Stimulated activated CD8-positive, alpha-beta memory T cell treated with anti-CD3 and anti-CD28 coated beads, Interleukin-12 subunit alpha, Interleukin-12 subunit beta, amount 100 ng/mL, for 1 hour (primary cell): ENCODE measurements around the gene ROBO1.

ENCODE experiments used
- DNase-seq: peaks from one replicate; pipeline ENCODE4 v3.0.0-alpha.2; 2020; ENCODE audit warnings: low read depth

ROBO1 gene

DNA sequence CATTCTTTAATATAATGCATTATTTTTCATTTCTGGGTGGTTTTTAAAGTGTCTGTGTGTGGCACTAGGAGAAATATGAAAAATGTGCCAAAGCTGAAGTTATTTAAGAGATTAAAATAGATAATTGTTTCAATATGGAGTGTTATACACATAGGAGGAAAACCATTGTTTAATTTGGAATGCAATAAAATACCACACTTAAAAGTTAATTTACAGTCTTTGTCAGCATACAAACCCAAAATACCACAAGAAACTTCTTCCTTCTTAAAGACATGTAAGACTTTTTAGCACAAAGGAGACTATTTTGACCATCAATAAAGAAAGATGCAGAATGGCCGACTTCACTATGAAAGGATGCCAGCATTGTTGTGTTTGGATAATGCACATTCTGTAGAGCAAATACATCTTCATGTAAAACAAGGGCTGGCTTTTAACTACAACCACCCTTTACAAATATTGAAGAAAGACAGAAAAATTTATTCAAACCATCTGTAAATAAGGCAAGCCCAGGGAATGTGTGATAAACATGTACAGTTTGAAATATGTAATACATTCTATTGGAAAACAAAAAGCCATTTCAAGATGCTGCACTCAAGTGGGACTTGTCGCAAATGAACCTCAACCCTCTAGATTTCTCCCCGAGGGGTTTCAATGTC, 1146.6 kb downstream of the ROBO1 start:
- no peak for DNase-seq

DNA sequence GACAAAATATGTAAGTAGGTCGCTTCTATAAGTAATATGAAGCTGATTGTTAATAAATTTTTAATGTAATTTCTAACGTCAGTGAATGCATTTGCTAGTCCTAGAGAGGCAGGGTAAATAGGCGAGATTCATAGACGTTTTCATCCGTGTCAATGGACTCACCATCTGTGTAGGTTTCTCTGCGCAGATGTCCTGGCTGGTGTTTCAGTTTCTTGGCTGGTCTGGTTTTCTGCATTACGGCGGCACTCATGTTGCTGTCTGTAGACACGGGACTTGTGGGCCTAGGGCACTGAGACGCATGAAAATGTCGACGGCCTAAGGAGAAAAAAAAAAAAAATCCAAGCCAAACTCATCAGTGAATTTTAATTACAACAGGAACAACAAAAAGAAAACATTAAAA, 1153.3 kb downstream of the ROBO1 start:
- no peak for DNase-seq

DNA sequence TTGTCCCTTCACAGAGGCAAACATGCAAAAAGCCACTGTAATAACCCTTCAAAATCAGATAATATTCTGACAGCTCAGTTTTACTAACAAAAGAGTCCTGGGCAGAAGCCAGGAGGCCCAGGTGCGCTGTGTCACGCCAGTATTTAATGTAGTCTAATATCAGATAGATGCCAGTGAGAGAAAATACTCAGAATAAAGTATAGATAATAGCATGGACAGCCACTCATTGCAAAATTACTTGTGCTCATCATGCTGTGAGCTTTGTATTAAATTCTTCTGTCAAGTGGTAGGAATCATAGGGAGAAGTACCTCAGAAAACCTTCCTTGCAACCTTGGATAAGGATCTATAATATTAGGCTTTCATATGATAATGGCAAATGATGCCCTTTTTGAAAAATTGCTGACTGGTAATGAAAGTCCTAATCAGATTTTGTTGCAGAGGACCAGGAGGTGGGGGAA, 1154.3 kb downstream of the ROBO1 start:
- DNase-seq: no peak

DNA sequence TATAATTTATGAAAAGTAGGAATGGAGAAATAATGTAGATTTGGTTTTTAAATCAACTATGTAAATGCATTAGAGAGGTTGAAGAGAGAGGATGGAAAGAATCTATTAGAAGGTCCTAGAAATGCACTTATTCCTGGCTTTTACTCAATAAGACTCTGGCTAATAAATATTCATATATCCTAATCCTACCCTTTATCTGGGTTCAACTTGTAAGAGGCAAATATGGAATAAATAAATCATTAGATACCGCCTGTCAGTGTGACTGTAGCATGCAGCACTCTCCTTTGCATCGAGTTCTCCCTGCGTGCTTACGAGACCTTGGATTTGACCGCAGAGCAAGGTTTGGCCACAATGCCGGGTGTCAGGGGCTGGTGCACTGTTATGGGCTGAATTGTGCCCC, 1156.5 kb downstream of the ROBO1 start:
- DNase-seq: no peak

DNA sequence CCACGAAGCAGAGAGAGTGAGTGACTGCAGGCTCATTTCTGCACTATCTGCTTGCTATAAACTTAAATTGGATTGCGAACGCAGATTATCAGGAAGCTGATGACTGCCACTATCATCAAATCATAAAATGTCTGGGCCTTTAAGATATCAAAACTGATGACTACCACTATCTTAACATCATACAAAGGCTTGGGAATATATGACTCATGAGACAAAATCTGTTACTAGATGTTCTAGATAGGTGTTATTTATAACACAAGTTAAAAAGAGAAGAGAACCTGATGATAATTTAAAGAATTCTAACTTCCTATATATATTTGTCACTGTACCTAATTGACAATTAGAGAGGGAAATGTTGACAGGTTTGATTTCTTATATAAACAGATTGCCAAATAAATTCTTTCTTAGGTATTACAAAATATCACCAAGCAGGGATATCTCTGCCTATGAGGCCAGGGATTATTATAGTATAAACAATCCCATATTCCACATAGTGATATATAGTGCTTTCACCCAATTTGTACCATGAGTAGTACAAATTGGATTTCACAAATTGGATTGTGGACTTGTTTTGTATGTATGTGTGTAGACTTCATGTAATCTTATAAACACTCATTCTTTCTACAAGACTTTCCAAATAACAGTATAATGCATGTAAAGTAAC, 1157.2 kb downstream of the ROBO1 start:
- no peak for DNase-seq

DNA sequence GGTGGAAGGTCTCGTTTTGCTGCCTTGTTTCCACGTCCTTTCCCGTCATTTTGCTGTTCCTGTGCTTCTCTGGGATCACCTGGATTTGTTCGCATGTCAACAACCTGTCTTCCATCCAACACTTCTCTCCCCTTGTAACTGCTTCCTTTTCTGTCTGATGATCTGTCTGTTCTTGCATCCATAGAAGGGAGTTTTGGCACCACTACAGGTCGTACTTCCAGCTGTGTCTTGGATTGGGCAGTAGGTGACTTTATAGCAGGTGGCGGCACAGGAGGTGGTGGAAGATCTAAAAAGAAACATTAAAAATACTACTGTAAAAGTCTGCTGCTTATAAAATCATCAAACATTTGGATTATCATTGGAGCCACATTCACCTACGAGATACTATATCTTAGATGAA, 1161.0 kb downstream of the ROBO1 start:
- no peak for DNase-seq

DNA sequence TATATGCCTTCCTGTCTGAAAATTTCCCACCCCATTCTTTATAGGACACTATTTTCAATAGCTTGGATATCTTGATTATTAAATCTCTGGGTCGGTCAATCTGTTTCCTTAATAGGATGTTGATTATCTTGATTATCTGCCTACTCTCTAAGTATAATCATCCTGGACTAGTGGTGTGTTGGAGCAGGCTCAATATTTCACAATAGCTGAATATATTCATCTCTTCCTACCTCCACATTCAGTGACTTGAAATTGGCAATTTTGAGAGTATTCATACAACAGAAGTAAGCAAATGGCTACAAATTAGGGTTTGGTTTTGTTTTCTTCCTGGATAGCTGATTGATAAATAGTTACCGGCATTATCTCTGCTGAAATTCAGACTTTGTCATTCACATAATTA, 1162.6 kb downstream of the ROBO1 start:
- DNase-seq: no peak

DNA sequence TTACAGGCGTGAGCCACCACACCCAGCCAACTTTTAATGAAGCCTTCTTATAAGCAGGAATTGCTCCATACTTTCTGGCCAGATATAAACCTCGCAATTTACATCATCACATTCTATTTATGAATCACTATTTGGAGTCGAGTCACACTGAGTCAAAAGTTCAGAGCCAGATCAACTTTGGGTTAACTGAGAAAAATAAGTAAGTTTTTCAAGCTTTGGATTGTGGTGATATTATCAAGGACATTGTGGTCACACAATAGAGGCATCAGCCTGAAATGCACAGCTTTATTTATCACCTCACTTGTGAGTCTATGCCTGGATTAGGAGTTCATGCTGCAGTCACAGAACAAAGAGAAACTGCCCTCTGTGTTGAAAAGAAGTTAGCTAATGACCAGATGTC, 1163.5 kb downstream of the ROBO1 start:
- no peak for DNase-seq

DNA sequence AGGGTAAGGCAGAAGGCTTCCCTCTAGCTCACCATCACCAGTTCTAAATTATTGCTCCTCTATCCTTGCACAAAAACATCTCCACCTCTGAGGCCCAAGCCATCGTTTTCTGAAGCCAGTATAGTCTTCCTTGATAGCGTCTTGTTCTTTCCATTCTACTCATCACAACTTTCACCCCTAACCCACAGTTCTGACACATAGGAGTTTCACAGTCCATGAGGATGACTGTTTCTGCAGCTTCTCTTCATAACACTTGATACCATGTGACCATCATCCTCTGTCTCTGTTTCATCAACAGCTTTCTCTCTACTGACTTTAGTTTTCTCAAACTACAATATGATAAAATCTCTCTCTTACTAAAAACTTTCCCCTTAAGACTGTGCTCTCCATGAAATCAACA, 1166.5 kb downstream of the ROBO1 start:
- DNase-seq: no peak

DNA sequence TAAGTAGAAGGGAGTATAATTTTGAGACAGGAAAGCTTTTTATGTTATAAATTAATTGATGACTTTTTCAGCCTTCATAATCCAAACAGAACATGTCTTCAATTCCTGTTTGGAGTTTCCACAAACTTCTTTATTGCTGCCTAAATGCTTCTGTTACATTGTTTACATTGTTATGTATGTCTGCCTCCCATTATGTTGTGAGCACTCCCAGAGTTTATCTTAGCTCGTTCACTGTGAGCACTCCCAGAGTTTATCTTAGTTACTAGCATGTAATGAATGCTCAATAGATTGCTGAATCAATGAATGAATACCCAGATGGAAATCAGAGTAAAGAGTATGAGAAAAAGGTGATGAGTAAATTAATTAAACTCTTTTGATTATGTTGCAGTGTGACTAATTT, 1178.0 kb downstream of the ROBO1 start:
- no peak for DNase-seq

DNA sequence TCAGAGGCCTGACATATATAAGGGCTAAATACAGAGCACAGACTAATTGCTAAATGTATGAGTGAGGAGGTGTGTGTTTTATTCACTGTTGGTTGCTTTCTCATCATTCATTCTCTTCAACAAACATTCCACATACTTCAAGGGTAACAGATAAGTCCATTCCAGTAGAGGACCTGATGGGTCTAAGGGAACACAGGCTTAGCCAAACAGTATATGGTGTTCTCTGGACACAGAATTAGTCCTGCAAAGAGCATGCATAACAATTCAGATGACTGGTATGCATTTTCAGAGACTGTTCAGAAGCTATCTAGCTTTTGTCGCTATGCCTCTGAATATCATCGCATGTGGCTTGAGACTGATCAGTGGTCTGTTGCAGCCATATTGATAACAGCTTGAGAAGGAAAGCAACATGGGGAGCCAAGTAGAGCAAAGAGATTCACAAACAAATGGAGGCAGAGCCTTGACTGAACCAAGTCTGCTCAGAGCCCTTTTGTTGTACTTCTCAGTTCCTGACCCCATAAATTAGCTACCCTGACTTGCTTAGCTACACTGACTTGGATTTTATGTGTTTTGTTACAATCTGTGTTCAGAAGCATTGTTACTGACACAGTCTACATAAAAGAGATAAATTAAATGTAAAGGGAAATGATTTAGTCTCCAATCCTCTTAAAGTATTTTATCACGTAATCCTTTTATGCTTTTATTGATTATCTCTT, 1178.7 kb downstream of the ROBO1 start:
- no peak for DNase-seq

DNA sequence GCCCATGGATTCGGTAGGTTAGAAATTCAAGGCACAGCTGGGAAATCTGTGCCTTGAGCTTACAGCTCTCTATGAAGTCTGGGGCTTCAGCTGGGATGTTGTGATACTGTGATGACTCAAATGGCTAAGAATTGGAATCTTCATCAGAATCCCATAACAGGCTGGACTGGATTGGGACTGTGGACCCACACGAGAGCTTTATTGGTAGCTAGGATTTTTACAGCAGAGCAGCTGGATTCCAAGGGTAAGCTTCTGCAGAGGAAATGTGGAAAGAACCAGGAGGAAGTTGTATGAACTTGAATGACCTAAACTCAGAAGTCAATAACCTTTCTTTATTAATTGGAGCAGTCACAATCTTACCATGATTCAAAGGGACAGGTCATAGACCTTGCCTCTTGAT, 1187.1 kb downstream of the ROBO1 start:
- no peak for DNase-seq

DNA sequence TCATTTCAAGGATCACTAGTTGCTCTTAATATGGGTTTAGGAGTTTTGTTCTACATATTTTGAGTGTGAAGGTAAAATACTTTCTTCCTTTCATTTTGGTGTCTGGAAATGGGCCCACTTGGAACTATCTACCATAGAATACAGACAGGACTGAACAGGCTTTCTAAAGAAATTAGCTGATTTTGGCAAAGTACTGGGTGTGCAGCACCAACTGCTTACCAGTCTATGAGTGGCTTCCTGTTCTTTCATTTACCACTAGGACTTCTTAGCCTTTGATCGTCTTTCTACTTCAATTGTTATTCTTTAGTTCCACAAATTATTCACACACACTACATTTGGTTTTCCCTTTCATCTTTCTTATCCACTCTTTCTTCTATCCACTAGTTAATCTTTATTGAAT, 1196.3 kb downstream of the ROBO1 start:
- no peak for DNase-seq

DNA sequence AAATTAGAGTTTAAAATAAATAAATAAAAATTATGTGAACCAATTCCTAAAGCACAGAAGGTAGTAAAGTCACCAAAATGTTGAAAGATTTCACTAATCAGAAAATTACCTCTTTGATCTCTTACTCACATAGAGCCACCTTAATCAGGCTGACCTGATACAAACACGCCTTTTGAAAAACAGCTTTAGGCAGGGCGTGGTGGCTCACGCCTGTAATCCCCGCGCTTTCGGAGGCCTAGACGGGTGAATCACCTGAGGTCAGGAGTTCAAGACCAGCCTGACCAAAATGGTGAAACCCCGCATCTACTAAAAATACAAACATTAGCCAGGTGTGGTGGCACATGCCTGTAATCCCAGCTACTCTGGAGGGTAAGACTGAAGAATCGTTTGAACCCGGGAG, 1197.3 kb downstream of the ROBO1 start:
- no peak for DNase-seq

DNA sequence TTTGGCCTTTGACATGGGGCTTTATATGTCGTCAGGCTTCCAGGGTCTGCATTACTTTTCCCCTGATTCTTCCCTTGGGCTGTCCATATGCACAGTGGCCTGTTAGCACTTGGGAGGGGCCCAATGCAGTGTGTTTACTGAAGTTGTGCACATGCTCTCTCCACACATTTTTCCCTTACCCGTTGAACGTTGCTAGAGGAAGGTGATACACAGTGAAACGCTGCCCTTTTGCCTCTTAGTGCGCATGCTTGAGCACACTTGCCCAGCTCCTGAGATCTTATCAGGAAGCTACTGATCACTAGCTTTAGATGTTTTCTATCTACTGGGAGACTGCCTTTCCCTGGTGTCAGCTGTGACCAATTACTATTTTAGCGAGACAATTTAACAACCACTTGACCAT, 1198.0 kb downstream of the ROBO1 start:
- DNase-seq: no peak

DNA sequence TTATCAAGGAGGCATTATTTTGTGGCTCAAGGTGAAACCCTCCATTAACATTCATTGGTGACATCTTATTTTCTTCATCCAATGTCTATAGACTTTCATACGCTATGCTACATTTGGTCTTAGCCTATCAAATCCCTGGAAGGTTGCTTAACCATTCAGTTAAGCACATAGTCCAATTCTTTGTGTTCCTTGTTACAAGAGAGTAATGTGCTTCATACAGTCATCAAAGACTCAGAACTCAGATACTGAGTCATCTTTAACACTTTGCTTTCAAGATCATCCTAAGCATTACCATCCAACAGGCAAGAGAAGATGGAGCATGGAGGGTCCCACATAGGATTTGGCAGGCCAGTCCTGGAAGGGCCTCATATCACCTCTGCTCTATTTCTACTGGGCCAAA, 1202.1 kb downstream of the ROBO1 start:
- DNase-seq: no peak

DNA sequence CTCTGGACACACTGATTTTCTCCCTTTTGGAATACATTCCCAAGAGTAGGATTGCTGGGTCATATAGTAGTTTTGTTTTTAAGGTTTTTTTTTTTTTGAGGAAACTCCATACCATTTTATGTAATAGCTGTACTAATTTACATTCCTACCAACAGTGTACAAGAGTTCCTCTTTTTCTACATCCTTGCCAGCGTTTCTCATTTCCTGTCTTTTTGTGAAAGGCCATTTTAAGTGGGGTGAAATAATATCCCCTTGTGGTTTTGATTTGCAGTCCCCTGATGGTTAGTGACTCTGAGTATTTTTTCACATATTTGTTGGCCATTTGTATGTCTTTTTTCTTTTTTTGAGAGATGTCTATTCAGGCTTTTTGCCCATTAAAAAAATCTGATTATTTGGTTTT, 1205.5 kb downstream of the ROBO1 start:
- no peak for DNase-seq
